ENCODE results near the gene C16orf96. TPM values are rescaled to one million over a fixed set of nuclear protein-coding genes. Genes with fewer than 3 reads are reported as not detected.

C16orf96 gene
- total and polyA plus RNA-seq, 4 donors = 0.06 to 0.25 (median 0.08) TPM

GRCh38 chr16:4607841-4608703, 51.9 kb downstream of the C16orf96 start:
- WGBS = 94% methylated on average over 22 of the region's 22 CpGs
- peaks cover 3 to 42% (median 19%) of the 10 kb centered on the region in 4 donors for H3K4me1 ChIP-seq (ENCODE audit: control insufficient read depth in 4 of 4, insufficient read depth in 4 of 4, low read length in 3 of 4)
- no peak overlapping the region for H3K9ac ChIP-seq (ENCODE audit: low read depth in 1 of 2, low read length in 2 of 2)
- H3K27ac ChIP-seq (ENCODE audit: low read depth in 1 of 2, low read length in 2 of 2) = no peak overlapping the region
- peaks cover 0 to 11% (median 8%) of the 10 kb centered on the region in 4 donors for H3K36me3 ChIP-seq (ENCODE audit: control insufficient read depth in 4 of 4, insufficient read depth in 3 of 4, low read depth in 1 of 4, low read length in 3 of 4)
- no peak for DNase-seq (ENCODE audit: low spot score)
- TF ChIP-seq, protein P1, sequence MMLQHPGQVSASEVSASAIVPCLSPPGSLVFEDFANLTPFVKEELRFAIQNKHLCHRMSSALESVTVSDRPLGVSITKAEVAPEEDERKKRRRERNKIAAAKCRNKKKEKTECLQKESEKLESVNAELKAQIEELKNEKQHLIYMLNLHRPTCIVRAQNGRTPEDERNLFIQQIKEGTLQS (IDR thresholded peaks at IDR 0.05) = no peak
- TF ChIP-seq JUND (IDR thresholded peaks at IDR 0.05) (no peak), GABPA (IDR thresholded peaks at IDR 0.05 in 1 of 2, conservative IDR thresholded peaks at IDR 0.05 in 1 of 2) (no peak), HNF4A (conservative IDR thresholded peaks at IDR 0.05) (no peak), EGR1 (IDR thresholded peaks at IDR 0.05; ENCODE audit: low read depth in 2 of 2) (no peak), YY1 (IDR thresholded peaks at IDR 0.05) (no peak), TAF1 (conservative IDR thresholded peaks at IDR 0.05) (no peak), NR2F2 (IDR thresholded peaks at IDR 0.05) (no peak), FOXA1 (IDR thresholded peaks at IDR 0.05) (no peak), HNF4G (IDR thresholded peaks at IDR 0.05) (no peak), RAD21 (IDR thresholded peaks at IDR 0.05) (no peak), FOXA2 (IDR thresholded peaks at IDR 0.05) (no peak), RXRA (IDR thresholded peaks at IDR 0.05) (no peak), SP1 (IDR thresholded peaks at IDR 0.05) (no peak)
- TF ChIP-seq, protein P2, sequence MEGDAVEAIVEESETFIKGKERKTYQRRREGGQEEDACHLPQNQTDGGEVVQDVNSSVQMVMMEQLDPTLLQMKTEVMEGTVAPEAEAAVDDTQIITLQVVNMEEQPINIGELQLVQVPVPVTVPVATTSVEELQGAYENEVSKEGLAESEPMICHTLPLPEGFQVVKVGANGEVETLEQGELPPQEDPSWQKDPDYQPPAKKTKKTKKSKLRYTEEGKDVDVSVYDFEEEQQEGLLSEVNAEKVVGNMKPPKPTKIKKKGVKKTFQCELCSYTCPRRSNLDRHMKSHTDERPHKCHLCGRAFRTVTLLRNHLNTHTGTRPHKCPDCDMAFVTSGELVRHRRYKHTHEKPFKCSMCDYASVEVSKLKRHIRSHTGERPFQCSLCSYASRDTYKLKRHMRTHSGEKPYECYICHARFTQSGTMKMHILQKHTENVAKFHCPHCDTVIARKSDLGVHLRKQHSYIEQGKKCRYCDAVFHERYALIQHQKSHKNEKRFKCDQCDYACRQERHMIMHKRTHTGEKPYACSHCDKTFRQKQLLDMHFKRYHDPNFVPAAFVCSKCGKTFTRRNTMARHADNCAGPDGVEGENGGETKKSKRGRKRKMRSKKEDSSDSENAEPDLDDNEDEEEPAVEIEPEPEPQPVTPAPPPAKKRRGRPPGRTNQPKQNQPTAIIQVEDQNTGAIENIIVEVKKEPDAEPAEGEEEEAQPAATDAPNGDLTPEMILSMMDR (IDR thresholded peaks at IDR 0.05; ENCODE audit: low read depth, low read length, missing input control) = no peak
- TF ChIP-seq, protein P3, sequence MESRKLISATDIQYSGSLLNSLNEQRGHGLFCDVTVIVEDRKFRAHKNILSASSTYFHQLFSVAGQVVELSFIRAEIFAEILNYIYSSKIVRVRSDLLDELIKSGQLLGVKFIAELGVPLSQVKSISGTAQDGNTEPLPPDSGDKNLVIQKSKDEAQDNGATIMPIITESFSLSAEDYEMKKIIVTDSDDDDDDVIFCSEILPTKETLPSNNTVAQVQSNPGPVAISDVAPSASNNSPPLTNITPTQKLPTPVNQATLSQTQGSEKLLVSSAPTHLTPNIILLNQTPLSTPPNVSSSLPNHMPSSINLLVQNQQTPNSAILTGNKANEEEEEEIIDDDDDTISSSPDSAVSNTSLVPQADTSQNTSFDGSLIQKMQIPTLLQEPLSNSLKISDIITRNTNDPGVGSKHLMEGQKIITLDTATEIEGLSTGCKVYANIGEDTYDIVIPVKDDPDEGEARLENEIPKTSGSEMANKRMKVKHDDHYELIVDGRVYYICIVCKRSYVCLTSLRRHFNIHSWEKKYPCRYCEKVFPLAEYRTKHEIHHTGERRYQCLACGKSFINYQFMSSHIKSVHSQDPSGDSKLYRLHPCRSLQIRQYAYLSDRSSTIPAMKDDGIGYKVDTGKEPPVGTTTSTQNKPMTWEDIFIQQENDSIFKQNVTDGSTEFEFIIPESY (IDR thresholded peaks at IDR 0.05) = no peak
- TF ChIP-seq, protein P4, sequence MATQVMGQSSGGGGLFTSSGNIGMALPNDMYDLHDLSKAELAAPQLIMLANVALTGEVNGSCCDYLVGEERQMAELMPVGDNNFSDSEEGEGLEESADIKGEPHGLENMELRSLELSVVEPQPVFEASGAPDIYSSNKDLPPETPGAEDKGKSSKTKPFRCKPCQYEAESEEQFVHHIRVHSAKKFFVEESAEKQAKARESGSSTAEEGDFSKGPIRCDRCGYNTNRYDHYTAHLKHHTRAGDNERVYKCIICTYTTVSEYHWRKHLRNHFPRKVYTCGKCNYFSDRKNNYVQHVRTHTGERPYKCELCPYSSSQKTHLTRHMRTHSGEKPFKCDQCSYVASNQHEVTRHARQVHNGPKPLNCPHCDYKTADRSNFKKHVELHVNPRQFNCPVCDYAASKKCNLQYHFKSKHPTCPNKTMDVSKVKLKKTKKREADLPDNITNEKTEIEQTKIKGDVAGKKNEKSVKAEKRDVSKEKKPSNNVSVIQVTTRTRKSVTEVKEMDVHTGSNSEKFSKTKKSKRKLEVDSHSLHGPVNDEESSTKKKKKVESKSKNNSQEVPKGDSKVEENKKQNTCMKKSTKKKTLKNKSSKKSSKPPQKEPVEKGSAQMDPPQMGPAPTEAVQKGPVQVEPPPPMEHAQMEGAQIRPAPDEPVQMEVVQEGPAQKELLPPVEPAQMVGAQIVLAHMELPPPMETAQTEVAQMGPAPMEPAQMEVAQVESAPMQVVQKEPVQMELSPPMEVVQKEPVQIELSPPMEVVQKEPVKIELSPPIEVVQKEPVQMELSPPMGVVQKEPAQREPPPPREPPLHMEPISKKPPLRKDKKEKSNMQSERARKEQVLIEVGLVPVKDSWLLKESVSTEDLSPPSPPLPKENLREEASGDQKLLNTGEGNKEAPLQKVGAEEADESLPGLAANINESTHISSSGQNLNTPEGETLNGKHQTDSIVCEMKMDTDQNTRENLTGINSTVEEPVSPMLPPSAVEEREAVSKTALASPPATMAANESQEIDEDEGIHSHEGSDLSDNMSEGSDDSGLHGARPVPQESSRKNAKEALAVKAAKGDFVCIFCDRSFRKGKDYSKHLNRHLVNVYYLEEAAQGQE (IDR thresholded peaks at IDR 0.05) = no peak
- TF ChIP-seq, protein P5, sequence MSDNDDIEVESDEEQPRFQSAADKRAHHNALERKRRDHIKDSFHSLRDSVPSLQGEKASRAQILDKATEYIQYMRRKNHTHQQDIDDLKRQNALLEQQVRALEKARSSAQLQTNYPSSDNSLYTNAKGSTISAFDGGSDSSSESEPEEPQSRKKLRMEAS (IDR thresholded peaks at IDR 0.05) = no peak
- H3K9me3 ChIP-seq (ENCODE audit: control insufficient read depth in 4 of 4, low read length in 3 of 4) = no peaks in the 10 kb centered on the region
- H3K27me3 ChIP-seq (ENCODE audit: control insufficient read depth in 4 of 4, insufficient read depth in 4 of 4, low read length in 3 of 4) = no peaks in the 10 kb centered on the region
- H3K4me3 ChIP-seq (ENCODE audit: low read depth in 1 of 3, low read length in 3 of 3) = no peak overlapping the region

All from liver (tissue), 9 donors.